IMR-90 (cell line): ENCODE measurements around the gene IL13.

Experiments
- BHLHE40 ChIP-seq: fragments of 150-350 bp; IDR thresholded peaks from 2 replicates; pipeline ENCODE4 v1.6.1; 2016; ENCODE audit warnings: mild to moderate bottlenecking, low read depth, low read length
- CEBPB ChIP-seq: IDR thresholded peaks from 2 replicates; pipeline ENCODE4 v1.6.1; 2012; ENCODE audit warnings: low read depth, low read length, improper control_type of control experiment
- CHD1 ChIP-seq: IDR thresholded peaks from 2 replicates; pipeline ENCODE4 v1.6.1; 2012; ENCODE audit warnings: low read depth, low read length, improper control_type of control experiment
- MAFK ChIP-seq: IDR thresholded peaks from 2 replicates; pipeline ENCODE4 v1.6.1; 2012; ENCODE audit warnings: low read depth, low read length, improper control_type of control experiment
- MAZ ChIP-seq: IDR thresholded peaks from 2 replicates; pipeline ENCODE4 v1.6.1; 2012; ENCODE audit warnings: low read depth, mild to moderate bottlenecking, low read length, improper control_type of control experiment, moderate library complexity, borderline replicate concordance
- POLR2A ChIP-seq: IDR thresholded peaks from 2 replicates; pipeline ENCODE4 v1.6.1; 2012; ENCODE audit warnings: mild to moderate bottlenecking, low read depth, low read length
- RAD21 ChIP-seq: IDR thresholded peaks from 2 replicates; pipeline ENCODE4 v1.6.1; 2012; ENCODE audit warnings: low read length, improper control_type of control experiment
- RCOR1 ChIP-seq: IDR thresholded peaks from 2 replicates; pipeline ENCODE4 v1.6.1; 2012; ENCODE audit warnings: mild to moderate bottlenecking, low read length, improper control_type of control experiment; ENCODE audit not compliant: insufficient replicate concordance
- RFX5 ChIP-seq: IDR thresholded peaks from 2 replicates; pipeline ENCODE4 v1.8.0; 2012; ENCODE audit warnings: low read depth, mild to moderate bottlenecking, low read length, moderate library complexity
- TF ChIP-seq, protein P1 (sequence below): conservative IDR thresholded peaks from 2 replicates; pipeline ENCODE4 v1.5.1; 2012; ENCODE audit warnings: mild to moderate bottlenecking, low read depth, low read length, improper control_type of control experiment
- TF ChIP-seq, protein P2 (sequence below): fragments of 150-350 bp; IDR thresholded peaks from 2 replicates; pipeline ENCODE4 v1.6.1; 2017; ENCODE audit warnings: mild to moderate bottlenecking, antibody characterized with exemption, low read length, low read depth

DNA sequence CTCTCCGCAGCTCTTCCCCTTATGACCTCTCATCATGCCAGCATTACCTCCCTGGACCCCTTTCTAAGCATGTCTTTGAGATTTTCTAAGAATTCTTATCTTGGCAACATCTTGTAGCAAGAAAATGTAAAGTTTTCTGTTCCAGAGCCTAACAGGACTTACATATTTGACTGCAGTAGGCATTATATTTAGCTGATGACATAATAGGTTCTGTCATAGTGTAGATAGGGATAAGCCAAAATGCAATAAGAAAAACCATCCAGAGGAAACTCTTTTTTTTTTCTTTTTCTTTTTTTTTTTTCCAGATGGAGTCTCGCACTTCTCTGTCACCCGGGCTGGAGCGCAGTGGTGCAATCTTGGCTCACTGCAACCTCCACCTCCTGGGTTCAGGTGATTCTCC is 20.7 kb upstream of the IL13 start:
- TF ChIP-seq RFX5 = no peak
- TF ChIP-seq, protein P1, sequence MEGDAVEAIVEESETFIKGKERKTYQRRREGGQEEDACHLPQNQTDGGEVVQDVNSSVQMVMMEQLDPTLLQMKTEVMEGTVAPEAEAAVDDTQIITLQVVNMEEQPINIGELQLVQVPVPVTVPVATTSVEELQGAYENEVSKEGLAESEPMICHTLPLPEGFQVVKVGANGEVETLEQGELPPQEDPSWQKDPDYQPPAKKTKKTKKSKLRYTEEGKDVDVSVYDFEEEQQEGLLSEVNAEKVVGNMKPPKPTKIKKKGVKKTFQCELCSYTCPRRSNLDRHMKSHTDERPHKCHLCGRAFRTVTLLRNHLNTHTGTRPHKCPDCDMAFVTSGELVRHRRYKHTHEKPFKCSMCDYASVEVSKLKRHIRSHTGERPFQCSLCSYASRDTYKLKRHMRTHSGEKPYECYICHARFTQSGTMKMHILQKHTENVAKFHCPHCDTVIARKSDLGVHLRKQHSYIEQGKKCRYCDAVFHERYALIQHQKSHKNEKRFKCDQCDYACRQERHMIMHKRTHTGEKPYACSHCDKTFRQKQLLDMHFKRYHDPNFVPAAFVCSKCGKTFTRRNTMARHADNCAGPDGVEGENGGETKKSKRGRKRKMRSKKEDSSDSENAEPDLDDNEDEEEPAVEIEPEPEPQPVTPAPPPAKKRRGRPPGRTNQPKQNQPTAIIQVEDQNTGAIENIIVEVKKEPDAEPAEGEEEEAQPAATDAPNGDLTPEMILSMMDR = no peak
- TF ChIP-seq POLR2A = no peak
- TF ChIP-seq BHLHE40 = no peak
- no peak for TF ChIP-seq MAFK
- TF ChIP-seq, protein P2, sequence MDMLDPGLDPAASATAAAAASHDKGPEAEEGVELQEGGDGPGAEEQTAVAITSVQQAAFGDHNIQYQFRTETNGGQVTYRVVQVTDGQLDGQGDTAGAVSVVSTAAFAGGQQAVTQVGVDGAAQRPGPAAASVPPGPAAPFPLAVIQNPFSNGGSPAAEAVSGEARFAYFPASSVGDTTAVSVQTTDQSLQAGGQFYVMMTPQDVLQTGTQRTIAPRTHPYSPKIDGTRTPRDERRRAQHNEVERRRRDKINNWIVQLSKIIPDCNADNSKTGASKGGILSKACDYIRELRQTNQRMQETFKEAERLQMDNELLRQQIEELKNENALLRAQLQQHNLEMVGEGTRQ = no peak
- TF ChIP-seq CEBPB = no peak
- no peak for TF ChIP-seq RAD21
- TF ChIP-seq CHD1 = no peak
- TF ChIP-seq RCOR1 = no peak
- no peak for TF ChIP-seq MAZ
